ENCODE measurements around the gene DLG2.
A peak's percentile ranks its signal among the peaks of the same experiment; 100 is the strongest.

The DLG2 gene

DNA sequence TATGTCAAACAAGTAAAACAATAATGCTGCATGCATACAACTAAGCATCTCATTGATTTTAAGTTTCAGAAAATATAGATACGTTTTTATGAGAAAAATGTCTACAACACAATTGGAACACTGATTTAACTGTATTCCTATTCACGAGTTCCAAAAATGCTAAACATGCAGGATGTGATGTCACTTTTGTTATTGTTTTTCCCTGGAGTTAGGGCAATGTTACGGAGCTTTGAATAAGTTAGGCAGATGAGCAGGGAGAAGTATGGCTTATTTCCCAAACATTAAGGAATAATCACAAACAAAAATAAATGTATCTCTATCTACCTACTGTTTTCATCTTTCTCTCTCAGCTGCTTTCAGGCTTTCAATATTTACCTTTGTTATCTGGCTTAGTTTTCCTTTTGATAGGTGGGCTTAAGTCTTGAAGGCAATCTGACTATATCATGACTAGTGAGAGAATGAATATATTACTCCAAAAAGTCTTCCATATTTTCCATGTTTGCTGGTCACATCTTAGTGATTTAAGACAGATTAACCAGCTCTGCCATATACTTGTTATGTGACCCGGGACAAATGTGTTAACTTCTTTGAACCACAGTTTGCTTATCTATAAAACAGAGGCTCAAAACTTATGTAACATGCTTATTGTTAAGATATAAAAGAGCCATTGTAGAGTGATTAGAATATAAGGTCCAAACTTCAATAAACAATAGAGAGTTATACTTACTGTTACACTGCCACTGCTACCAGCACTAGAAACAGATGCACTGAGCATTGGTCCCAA, 1486.6 kb downstream of the DLG2 start:
- DNase-seq = no peak

DNA sequence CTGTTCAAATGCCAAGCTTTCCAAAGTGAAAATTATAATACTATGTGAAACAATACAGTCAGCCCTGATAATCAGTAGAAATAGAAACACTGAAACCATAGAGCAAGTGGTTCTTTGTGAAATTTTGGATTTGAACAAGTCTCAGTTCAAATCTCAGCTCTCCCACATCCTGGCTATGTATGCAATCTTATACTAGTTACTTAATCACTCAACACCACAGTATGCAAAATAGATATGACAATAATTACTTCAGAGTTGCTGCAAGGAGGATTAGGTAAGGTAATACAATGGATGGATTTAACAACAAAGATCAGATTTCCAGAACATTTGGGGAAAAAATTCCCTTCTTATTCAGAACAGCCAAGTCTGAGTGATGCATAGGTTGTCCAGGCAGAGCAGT, 1489.2 kb downstream of the DLG2 start:
- DNase-seq = no peak

DNA sequence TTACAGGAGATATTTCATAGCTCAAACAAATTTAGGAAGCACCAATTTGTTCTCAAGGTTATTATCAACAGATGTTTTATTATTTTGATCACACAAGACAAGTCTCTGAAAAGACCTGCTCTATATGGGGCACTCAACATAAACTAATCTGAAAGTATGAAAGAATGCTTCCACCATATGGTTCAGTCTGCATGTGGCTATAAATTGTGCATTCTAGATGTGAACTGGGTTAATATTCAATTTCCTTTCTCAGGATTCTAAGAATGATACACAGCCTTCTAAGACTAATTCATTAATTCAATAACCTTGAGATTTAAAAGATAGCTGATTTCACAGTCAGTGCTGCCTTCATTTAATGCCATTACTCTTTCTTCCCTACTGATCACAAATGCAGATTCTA, 1489.6 kb downstream of the DLG2 start:
- DNase-seq = no peak

- no peak for DNase-seq
These were observed 1490.2 kb downstream of the DLG2 start for GRCh38 chr11:84136926-84137325.

GRCh38 chr11:84130646-84131427, 1496.3 kb downstream of the DLG2 start:
- DNase-seq = no peak

GRCh38 chr11:84129961-84130576, 1497.1 kb downstream of the DLG2 start:
- DNase-seq = no peak

GRCh38 chr11:84128840-84129239, 1498.3 kb downstream of the DLG2 start:
- DNase-seq = no peak

- no peak for DNase-seq
These were observed 1509.8 kb downstream of the DLG2 start for GRCh38 chr11:84117394-84117793.

DNA sequence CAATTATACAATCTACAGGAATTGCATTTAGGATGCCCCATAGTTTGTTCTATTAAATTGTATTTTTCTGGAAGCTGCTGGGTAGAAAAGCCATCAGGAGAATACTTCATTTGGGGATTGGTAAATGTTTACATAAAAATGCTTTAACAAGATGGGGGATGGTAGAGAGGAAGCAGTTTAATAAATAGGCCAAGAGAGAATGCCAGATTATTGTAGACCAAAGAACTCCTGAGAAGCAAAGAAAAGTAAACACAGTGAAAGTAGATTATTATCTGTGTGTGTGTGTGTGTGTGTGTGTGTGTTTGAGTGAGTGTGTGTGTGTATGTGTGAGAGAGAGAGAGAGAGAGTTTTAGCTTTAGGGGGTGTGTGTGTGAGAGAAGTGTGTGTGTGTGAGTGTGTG, 1520.6 kb downstream of the DLG2 start:
- DNase-seq = no peak

DNA sequence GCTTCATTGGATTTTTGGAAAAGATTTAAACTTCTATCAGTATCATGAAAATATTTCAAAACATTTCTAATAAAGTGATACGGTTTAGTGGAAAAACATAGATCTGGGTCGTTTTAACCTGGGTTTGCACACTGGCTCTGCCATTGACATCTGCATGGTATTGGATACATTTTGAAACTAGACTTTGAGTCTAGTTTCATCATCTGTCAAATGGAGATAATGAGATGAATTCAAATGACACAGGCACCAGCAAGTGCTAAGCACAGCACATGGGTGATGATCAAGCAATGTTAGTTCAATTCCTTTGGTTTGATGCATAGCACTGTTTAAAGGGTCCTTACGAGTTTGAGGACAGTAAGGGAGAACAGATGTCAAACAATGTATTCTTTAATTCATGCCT, 1522.0 kb downstream of the DLG2 start:
- no peak for DNase-seq

DNA sequence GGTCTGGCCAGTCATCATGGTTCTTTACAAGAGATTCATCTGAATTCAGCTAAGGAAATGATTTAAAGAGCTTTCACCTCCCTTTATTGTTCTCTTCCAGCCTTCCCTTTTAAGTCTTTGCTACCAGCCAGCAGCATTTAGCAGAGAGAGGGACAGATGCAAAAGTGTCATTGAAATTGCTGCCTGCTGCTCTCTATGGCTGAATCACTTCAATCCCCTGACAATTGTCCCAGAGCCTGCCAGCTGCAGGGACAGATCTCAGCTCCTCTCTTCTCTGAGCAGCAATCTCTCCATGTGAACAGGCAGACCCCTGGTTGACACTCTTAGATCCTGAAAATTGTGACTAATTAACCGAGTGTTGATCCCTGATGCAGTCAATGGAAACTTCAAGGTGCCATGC, 1524.0 kb downstream of the DLG2 start:
- peak; percentile 11 for DNase-seq

DNA sequence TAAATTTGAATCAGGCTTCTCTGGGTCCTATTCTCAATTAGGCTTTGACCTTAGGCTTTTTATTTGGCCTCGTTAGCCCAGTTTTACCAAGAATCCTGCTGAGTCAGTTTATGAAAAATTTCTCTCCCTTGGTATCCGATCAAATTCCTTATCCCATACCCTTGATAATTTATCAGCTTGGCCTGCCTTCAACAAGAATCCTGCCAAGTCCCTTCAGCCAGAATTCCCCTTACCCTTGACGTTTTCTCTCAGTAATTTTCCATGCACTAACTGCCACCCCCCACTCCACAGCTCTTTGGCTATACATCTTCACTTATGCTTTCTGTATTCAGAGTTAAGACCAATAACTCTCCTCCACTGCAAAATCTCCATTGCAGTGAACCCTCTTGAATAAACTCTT, 1530.0 kb downstream of the DLG2 start:
- no peak for DNase-seq

DNA sequence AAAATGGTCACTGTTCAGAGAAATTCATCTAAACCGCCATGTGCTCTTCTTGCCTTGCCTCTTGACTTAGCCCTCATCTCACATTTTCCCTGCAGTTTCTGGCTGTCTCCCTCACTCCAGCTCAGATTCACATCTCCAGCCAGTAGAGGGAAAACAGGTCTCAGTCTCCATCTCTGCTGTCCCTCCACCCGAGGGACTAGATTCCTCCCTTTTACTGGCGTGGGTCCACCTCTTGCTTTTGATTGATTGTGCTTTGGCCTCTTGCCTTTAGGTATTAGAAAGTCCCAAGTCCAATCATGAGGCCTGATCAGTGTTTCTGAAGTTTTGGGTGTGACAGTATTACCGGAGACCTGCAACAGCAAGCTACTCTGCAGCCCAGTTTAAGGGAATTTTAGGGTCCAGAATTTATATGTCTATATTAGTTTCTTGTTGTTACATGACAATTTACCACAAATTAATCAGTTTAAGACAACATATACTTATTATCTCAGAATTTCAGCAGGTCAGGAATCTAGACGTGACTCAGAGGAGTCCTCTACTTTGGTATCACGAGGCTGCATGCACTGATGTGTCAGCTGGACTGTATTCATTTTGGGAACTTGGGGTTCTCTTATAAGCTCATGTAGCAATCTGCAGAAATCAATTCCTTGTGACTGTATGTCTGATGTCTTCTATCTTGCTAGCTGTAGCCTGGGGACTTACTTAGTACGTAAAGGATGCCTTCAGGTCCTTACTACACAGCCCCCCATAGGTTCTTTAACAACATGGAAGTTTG, 1535.7 kb downstream of the DLG2 start:
- DNase-seq = no peak

GRCh38 chr11:84089072-84090057, 1537.8 kb downstream of the DLG2 start:
- peak; percentile 9 for DNase-seq

GRCh38 chr11:84071851-84072250, 1555.3 kb downstream of the DLG2 start:
- no peak for DNase-seq

DNA sequence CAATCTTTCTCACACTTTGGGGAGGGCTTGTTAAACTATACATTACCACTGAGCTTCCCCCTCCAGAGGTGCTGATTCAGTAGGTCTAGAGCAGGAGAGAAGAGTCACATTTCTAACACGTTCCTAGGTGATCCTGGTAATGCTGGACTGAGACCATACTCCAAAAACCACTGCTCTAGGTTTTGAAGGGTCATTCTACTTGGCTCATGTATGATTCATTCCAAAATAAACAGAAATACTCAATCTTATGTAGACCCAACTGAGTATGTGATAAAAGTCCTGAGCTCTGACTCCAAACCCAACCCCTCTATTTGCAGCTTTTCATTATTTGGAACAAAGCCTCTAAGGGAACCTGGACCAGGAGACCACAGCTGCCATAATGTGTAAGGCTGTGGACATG, 1558.1 kb downstream of the DLG2 start:
- DNase-seq = no peak

GRCh38 chr11:84061726-84062125, 1565.4 kb downstream of the DLG2 start:
- DNase-seq = no peak

DNA sequence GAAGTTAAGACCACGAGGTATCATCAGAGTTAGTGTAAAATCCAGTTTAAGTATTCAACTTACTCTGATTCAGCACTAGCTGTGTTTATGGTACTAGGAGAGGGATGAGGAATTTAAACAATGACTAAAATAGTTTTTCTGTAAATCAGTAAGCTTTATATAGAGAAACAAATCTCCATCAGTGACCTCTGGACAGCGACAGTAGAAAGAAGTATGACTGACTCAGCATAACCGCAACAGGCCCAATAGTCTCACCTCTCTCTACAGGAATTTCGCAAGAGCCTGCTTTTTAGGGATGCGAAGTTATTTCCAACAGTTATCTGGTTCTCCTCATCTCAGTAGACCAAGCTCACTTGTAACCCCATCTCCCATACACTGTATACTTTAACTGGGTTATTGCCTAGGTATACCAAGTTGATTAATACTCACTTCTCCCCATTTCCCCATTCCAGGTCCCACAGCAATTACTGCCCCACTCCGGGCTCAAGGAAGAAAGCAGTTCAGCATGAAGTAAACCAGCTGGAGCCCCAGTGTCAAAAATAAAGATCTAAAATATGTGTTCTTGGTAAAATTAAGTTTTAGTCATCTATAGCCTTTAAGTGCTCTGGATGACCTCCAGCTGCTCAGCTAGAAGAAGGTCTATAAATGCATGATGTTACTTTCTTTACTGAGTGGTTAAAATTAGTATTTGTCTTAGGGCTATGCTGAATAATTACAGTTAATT, 1570.3 kb downstream of the DLG2 start:
- no peak for DNase-seq

DNA sequence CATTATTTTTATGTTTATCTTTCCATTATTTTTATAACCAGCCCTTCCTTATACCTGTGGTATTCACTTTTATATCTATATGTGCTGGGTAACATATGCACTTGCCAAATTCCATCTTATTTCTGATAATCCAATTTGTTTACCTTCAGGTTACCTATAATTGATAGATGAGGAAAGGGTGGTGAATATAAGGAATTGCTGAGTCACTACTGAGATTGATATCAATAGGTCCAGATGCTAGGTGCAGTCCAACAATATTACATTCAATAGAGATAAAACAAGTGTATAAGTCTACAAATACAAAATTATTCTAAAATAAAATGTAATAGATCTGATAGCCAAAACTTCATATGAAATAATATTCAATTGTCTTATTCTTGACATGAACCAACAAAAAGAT, 1582.0 kb downstream of the DLG2 start:
- DNase-seq = no peak

- no peak for DNase-seq
These were observed 1582.4 kb downstream of the DLG2 start for GRCh38 chr11:84044706-84045105.

GRCh38 chr11:84036664-84037194, 1590.4 kb downstream of the DLG2 start:
- no peak for DNase-seq
